DND-41 (cell line): ENCODE data around the gene SLC4A11.

ENCODE experiments used
- ATAC-seq: fragments of 200-7000 bp; cut with Tn5 transposase; 3 replicates; pipeline ENCODE4 v1.9.1; 2021; ENCODE audit warnings: low read depth; ENCODE audit not compliant: insufficient read depth
- DNase-seq: peaks from one replicate; pipeline ENCODE4 v3.0.0-alpha.2; 2020
- H2AFZ ChIP-seq: 2 replicates; pipeline ENCODE4 v1.6.0; 2012; ENCODE audit warnings: low read depth, low read length
- H3K27ac ChIP-seq: 2 replicates; pipeline ENCODE4 v1.5.1; 2012; ENCODE audit warnings: low read length, inconsistent platforms
- H3K27me3 ChIP-seq: fragments of 200-600 bp; sonication (generic); 2 replicates; pipeline ENCODE4 v1.6.0; 2012; ENCODE audit warnings: low read length, mild to moderate bottlenecking, inconsistent platforms; ENCODE audit not compliant: insufficient read depth, poor library complexity
- H3K36me3 ChIP-seq: 2 replicates; pipeline ENCODE4 v1.5.1; 2012; ENCODE audit warnings: low read length, inconsistent platforms; ENCODE audit not compliant: insufficient read depth
- H3K4me1 ChIP-seq: 2 replicates; pipeline ENCODE4 v1.5.1; 2012; ENCODE audit warnings: mild to moderate bottlenecking, low read length; ENCODE audit not compliant: insufficient read depth
- H3K4me2 ChIP-seq: 2 replicates; pipeline ENCODE4 v1.6.0; 2012; ENCODE audit warnings: mild to moderate bottlenecking, moderate library complexity, low read length, inconsistent platforms; ENCODE audit not compliant: insufficient read depth
- H3K4me3 ChIP-seq, 2 experiments: fragments of 200-600 bp in 1 of 2; shearing (Covaris generic) in 1 of 2; 2 replicates each; pipeline ENCODE4 v1.5.1; 2012 to 2016; ENCODE audit warnings: inconsistent platforms in 2 of 2, low read length in 2 of 2, mild to moderate bottlenecking in 2 of 2, low read depth in 1 of 2, moderate library complexity in 1 of 2
- H3K79me2 ChIP-seq: 2 replicates; pipeline ENCODE4 v1.6.0; 2012; ENCODE audit warnings: low read length, inconsistent platforms; ENCODE audit not compliant: insufficient read depth
- H3K9ac ChIP-seq: 2 replicates; pipeline ENCODE4 v1.6.0; 2012; ENCODE audit warnings: low read depth, mild to moderate bottlenecking, inconsistent platforms, low read length, moderate library complexity
- H3K9me3 ChIP-seq: 2 replicates; pipeline ENCODE4 v1.5.1; 2012; ENCODE audit warnings: low read length, moderate library complexity, mild to moderate bottlenecking, inconsistent platforms; ENCODE audit not compliant: insufficient read depth, severe bottlenecking
- H4K20me1 ChIP-seq: 2 replicates; pipeline ENCODE4 v1.6.0; 2012; ENCODE audit warnings: low read length; ENCODE audit not compliant: insufficient read depth
- CTCF ChIP-seq: IDR thresholded peaks from 2 replicates; pipeline ENCODE4 v1.5.1; 2012; ENCODE audit warnings: borderline replicate concordance, low read length, moderate library complexity, mild to moderate bottlenecking; ENCODE audit not compliant: poor library complexity, severe bottlenecking; ENCODE audit errors: extremely low read depth
- EZH2 ChIP-seq: IDR thresholded peaks from 3 replicates; pipeline ENCODE4 v1.6.1; 2012; ENCODE audit warnings: borderline replicate concordance, low read depth, mild to moderate bottlenecking, moderate library complexity, low read length, inconsistent platforms; ENCODE audit not compliant: severe bottlenecking

SLC4A11 gene

GRCh38 chr20:3273371-3273770 is 34.4 kb upstream of the SLC4A11 start:
- Histone ChIP-seq H3K4me2 (no peak overlapping the region), H4K20me1 (no peaks in the 10 kb centered on the region), H3K4me1 (no peaks in the 10 kb centered on the region), H3K36me3 (no peaks in the 10 kb centered on the region), H3K27ac (no peak overlapping the region), H3K9ac (no peak overlapping the region), H3K9me3 (no peaks in the 10 kb centered on the region), H3K79me2 (no peaks in the 10 kb centered on the region), H3K4me3 (no peak overlapping the region), H3K27me3 (peaks cover 4% of the 10 kb centered on the region), H2AFZ (no peak overlapping the region)
- no peak for TF ChIP-seq CTCF
- no peak for TF ChIP-seq EZH2
- DNase-seq = no peak
- ATAC-seq = no peak

GRCh38 chr20:3270051-3270450 is 31.1 kb upstream of the SLC4A11 start:
- ATAC-seq (no peak), DNase-seq (no peak)
- Histone ChIP-seq H3K4me1 (no peaks in the 10 kb centered on the region), H3K27me3 (no peaks in the 10 kb centered on the region), H3K27ac (no peak overlapping the region), H3K4me3 (no peak overlapping the region), H4K20me1 (no peaks in the 10 kb centered on the region), H3K4me2 (no peak overlapping the region), H3K79me2 (no peaks in the 10 kb centered on the region), H2AFZ (no peak overlapping the region), H3K36me3 (no peaks in the 10 kb centered on the region), H3K9me3 (no peaks in the 10 kb centered on the region), H3K9ac (no peak overlapping the region)
- TF ChIP-seq EZH2 = no peak
- no peak for TF ChIP-seq CTCF

GRCh38 chr20:3262566-3262965 is 23.6 kb upstream of the SLC4A11 start:
- Histone ChIP-seq H3K27ac (no peak overlapping the region), H3K4me3 (no peak overlapping the region), H2AFZ (no peak overlapping the region), H4K20me1 (no peaks in the 10 kb centered on the region), H3K4me2 (no peak overlapping the region), H3K27me3 (no peaks in the 10 kb centered on the region), H3K79me2 (no peaks in the 10 kb centered on the region), H3K9me3 (no peaks in the 10 kb centered on the region), H3K9ac (no peak overlapping the region), H3K4me1 (no peaks in the 10 kb centered on the region), H3K36me3 (no peaks in the 10 kb centered on the region)
- TF ChIP-seq CTCF = no peak
- TF ChIP-seq EZH2 = no peak
- DNase-seq = no peak
- ATAC-seq = no peak

GRCh38 chr20:3258429-3258828 is 19.4 kb upstream of the SLC4A11 start:
- Histone ChIP-seq H3K27me3 (peaks cover 4% of the 10 kb centered on the region), H3K79me2 (no peaks in the 10 kb centered on the region), H3K9me3 (no peaks in the 10 kb centered on the region), H3K36me3 (no peaks in the 10 kb centered on the region), H3K9ac (no peak overlapping the region), H3K4me1 (no peaks in the 10 kb centered on the region), H2AFZ (no peak overlapping the region), H4K20me1 (no peaks in the 10 kb centered on the region), H3K4me2 (no peak overlapping the region), H3K27ac (no peak overlapping the region), H3K4me3 (no peak overlapping the region)
- no peak for ATAC-seq
- TF ChIP-seq CTCF (no peak), EZH2 (no peak)
- no peak for DNase-seq
